HepG2 (cell line): ENCODE results near the gene AATF. TPM values are rescaled to one million over a fixed set of nuclear protein-coding genes. Genes with fewer than 3 reads are reported as not detected.

Source experiments
- ATAC-seq: fragments of 200-7000 bp; cut with Tn5 transposase; 3 replicates; pipeline ENCODE4 v1.9.1; 2020; ENCODE audit warnings: mild to moderate bottlenecking, moderate library complexity
- BruUV-seq: library from RNA; stranded (reverse); fragments of 400-500 nt; replicated peaks from 2 replicates; lab custom pipeline; 2021; lab: Mats Ljungman, UMichigan
- CTCF ChIA-PET: fragments of 300-600 bp; formaldehyde crosslinking; extraction: SDS; loops from one replicate; lab custom pipeline; 2021; ENCODE audit warnings: low total read pairs, inconsistent platforms, low intra/inter-chr PET ratio; lab: Yijun Ruan, JAX
- POLR2A ChIA-PET: fragments of 350-600 bp; sonication (Branson Sonifier 250); formaldehyde crosslinking; loops from one replicate; lab custom pipeline; 2020; ENCODE audit warnings: antibody characterized with exemption, inconsistent platforms; lab: Yijun Ruan, JAX
- DNase-seq: peaks from one replicate; pipeline ENCODE4 v3.0.0-alpha.2; 2015; ENCODE audit warnings: low spot score
- FAIRE-seq: peaks from 3 replicates; lab custom pipeline; 2011; peaks lifted over from hg19 to GRCh38; lab: Jason Lieb, UNC
- H2AFZ ChIP-seq: one replicate; pipeline ENCODE4 v1.6.1; 2011; ENCODE audit warnings: low read length, inconsistent platforms
- H3K27ac ChIP-seq: fragments of 300-600 bp; 3 replicates; pipeline ENCODE4 v1.8.0; 2011; ENCODE audit warnings: mixed run types, mild to moderate bottlenecking, mixed read lengths, low read length, inconsistent platforms; ENCODE audit not compliant: insufficient read depth; ENCODE audit errors: extremely low read length
- H3K27me3 ChIP-seq, 2 experiments: fragments of 200-600 bp in 1 of 2; 2 replicates in 1 of 2; 3 replicates in 1 of 2; pipeline versions ENCODE4 v1.6.0 to v1.8.0; 2011; ENCODE audit warnings: low read length in 2 of 2, mild to moderate bottlenecking in 2 of 2, moderate library complexity in 2 of 2, inconsistent platforms in 1 of 2; ENCODE audit not compliant: insufficient read depth in 2 of 2, control insufficient read depth in 1 of 2
- H3K36me3 ChIP-seq, 2 experiments: fragments of 200-600 bp in 1 of 2; replicated peaks in 1 of 2; 2 replicates in 1 of 2; 3 replicates in 1 of 2; pipeline versions ENCODE4 v1.5.1 to v1.8.0; 2011; ENCODE audit warnings: low read length in 2 of 2, inconsistent platforms in 1 of 2; ENCODE audit not compliant: insufficient read depth in 2 of 2, control insufficient read depth in 1 of 2
- H3K4me1 ChIP-seq: 2 replicates; pipeline ENCODE4 v1.5.1; 2012; ENCODE audit warnings: low read length, inconsistent platforms; ENCODE audit not compliant: insufficient read depth
- H3K4me2 ChIP-seq: 2 replicates; pipeline ENCODE4 v1.6.0; 2011; ENCODE audit warnings: low read depth, low read length, inconsistent platforms
- H3K4me3 ChIP-seq, 3 experiments: fragments of 200-600 bp in 1 of 3; sonication (generic), shearing (Covaris generic) in 1 of 3; replicated peaks in 1 of 3; 2 replicates each; pipeline ENCODE4 v1.5.1; 2011 to 2016; ENCODE audit warnings: low read length in 3 of 3, inconsistent platforms in 2 of 3, low read depth in 2 of 3, mild to moderate bottlenecking in 2 of 3, control low read depth in 1 of 3, mixed read lengths in 1 of 3; ENCODE audit not compliant: insufficient read depth in 1 of 3
- H3K79me2 ChIP-seq: one replicate; pipeline ENCODE4 v1.6.1; 2011; ENCODE audit warnings: low read length, inconsistent platforms; ENCODE audit not compliant: insufficient read depth
- H3K9ac ChIP-seq: 2 replicates; pipeline ENCODE4 v1.6.0; 2011; ENCODE audit warnings: mild to moderate bottlenecking, low read depth, low read length, inconsistent platforms; ENCODE audit not compliant: insufficient read depth
- H3K9me3 ChIP-seq: 2 replicates; pipeline ENCODE4 v1.5.1; 2012; ENCODE audit warnings: mild to moderate bottlenecking, low read length
- H4K20me1 ChIP-seq: 2 replicates; pipeline ENCODE4 v1.6.0; 2011; ENCODE audit warnings: inconsistent platforms, mild to moderate bottlenecking, low read length, moderate library complexity; ENCODE audit not compliant: insufficient read depth
- NFYC ChIP-seq: IDR thresholded peaks from 2 replicates; pipeline ENCODE4 v1.6.1; 2016; ENCODE audit warnings: missing genetic modification reagents, missing compliant biosample characterization
- SRSF9 ChIP-seq: fragments of 200-400 bp; formaldehyde crosslinking; IDR thresholded peaks from 2 replicates; pipeline ENCODE4 v1.6.1; 2018; ENCODE audit warnings: borderline replicate concordance, mild to moderate bottlenecking, low read depth, low read length; ENCODE audit not compliant: insufficient read depth, poor library complexity, severe bottlenecking
- ZNF138 ChIP-seq: sonication (generic); formaldehyde crosslinking; IDR thresholded peaks from 2 replicates; pipeline ENCODE4 v1.5.0; 2020; ENCODE audit warnings: mild to moderate bottlenecking, low read depth, missing genetic modification reagents
- ZNF253 ChIP-seq: sonication (generic); formaldehyde crosslinking; IDR thresholded peaks from 2 replicates; pipeline ENCODE4 v1.8.0; 2022; ENCODE audit warnings: mild to moderate bottlenecking, missing genetic modification reagents, borderline replicate concordance
- ZNF282 ChIP-seq: fragments of 450-650 bp; IDR thresholded peaks from 2 replicates; pipeline ENCODE4 v1.6.1; 2018; ENCODE audit not compliant: partially characterized antibody
- ZNF616 ChIP-seq: sonication (generic); formaldehyde crosslinking; IDR thresholded peaks from 2 replicates; pipeline ENCODE4 v1.5.0; 2020; ENCODE audit warnings: low read depth, mild to moderate bottlenecking, missing genetic modification reagents
- whole genome bisulfite sequencing: methylation state at CpG from one replicate; pipeline ENCODE4 v1.1.6; 2017; ENCODE audit warnings: low lambda C conversion rate; 5-methylcytosine and 5-hydroxymethylcytosine counted together
- in situ Hi-C: cut with HindIII; loops from 2 replicates; pipeline ENCODE4 v1.10.0; 2017; ENCODE audit warnings: low pct_unique_long_range_greater_than_20kb; ENCODE audit not compliant: extremely low pct_ligation_motif_present
- intact Hi-C: fragments of 100-400 bp; cut with micrococcal nuclease; formaldehyde crosslinking; loops from one replicate; pipeline ENCODE4 v1.10.0; 2022; ENCODE audit not compliant: unreplicated experiment
- polyA plus RNA-seq, 8 experiments: library from polyadenylated mRNA; depleted of rRNA in 3 of 8; stranded (reverse) in 7 of 8; unstranded in 1 of 8; fragments of >200 nt; fragmentation: Illumina TruSeq in 4 of 8; extraction: Trizol in 4 of 8; gene quantifications; 2 replicates each; pipeline versions ENCODE4 v1.2.1 to v1.2.3, GENCODE V29; 2011 to 2016; ENCODE audit warnings: low read depth in 4 of 8, missing spikeins in 1 of 8, mixed read lengths in 1 of 8; ENCODE audit not compliant: insufficient read depth in 1 of 8
- total RNA-seq, 5 experiments: library from RNA; depleted of rRNA; stranded (reverse); fragments of >200 nt; fragmentation: Illumina TruSeq; extraction: Trizol; gene quantifications; 2 replicates each; pipeline ENCODE4 v1.2.3, GENCODE V29; 2016; ENCODE audit warnings: low read depth in 1 of 5
- TF ChIP-seq, protein P1 (sequence below): sonication (generic); formaldehyde crosslinking; IDR thresholded peaks from 2 replicates; pipeline ENCODE4 v1.4.0; 2020; ENCODE audit warnings: missing genetic modification reagents, borderline replicate concordance
- TF ChIP-seq, protein P2 (sequence below), 2 experiments: sonication (generic) in 1 of 2; formaldehyde crosslinking in 1 of 2; IDR thresholded peaks; 2 replicates each; pipeline versions ENCODE4 v1.4.0 to v1.6.1; 2018 to 2020; ENCODE audit warnings: missing genetic modification reagents in 2 of 2, borderline replicate concordance in 1 of 2, low read depth in 1 of 2, mild to moderate bottlenecking in 1 of 2, missing biosample characterization in 1 of 2

AATF gene
- total and polyA plus RNA-seq, 2 of the 13 experiments (the other 11 are each of a cell fraction or from before 2014, with no cell fraction given) = 9.1 to 53.3 TPM

DNA sequence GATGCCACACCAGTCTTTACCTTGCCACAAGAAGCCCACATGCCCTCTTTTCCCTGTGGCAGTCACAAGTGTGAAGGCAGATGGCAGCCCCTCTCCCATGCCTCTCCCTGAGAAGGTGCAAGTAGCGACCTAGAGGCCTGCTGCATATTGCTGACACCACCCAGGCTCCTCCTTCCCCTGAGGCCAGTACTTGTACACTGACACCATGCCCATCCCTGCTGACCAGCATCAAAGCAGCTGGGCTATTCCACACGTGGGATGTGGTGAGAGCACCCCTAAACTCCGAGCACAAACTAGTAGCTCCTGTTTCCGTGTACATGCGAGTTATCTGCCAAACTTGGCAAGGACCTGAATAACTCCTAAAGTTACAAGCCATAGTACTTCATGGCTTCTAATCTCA is 149.4 kb downstream of the AATF start (continued):
- no peak for TF ChIP-seq SRSF9

DNA sequence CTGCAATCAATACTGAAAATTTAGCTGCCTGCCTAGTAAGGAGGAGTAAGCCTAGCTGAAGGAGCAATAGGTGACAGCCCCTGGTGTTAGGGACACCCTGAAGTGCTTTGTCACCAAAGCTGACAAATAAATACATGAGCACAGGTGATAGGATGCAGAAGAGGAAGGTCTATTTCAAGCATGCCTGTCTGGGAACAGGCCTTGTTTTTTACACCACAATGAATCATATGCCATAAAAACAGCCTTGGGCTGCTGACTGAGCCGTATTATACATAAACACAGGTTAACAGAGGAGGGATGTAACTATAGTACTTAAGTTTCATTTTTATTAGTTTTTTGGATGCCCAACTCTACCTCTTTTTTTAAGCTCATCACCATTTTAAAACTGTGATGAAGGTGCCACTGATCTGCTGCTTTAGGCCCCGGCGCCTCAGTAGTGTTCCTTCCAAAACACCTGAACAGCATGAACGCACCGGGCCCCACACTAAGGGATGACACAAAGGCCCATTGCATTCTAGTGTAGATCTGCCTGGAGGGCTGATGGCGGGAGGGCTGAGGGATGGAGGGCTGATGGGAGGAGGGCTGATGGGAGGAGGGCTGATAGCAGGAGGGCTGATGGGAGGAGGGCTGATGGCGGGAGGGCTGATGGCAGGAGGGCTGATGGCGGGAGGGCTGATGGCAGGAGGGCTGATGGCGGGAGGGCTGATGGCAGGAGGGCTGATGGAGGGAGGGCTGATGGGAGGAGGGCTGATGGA is 150.3 kb downstream of the AATF start:
- FAIRE-seq (no peak), DNase-seq (no peak), ATAC-seq (no peak)
- Histone ChIP-seq H3K9ac (no peak overlapping the region), H4K20me1 (no peaks in the 10 kb centered on the region), H3K9me3 (no peaks in the 10 kb centered on the region), H3K4me2 (no peak overlapping the region), H3K79me2 (no peaks in the 10 kb centered on the region), H3K27ac (no peak overlapping the region), H3K4me3 (no peak overlapping the region), H2AFZ (no peak overlapping the region), H3K36me3 (peaks cover 42 to 74% of the 10 kb centered on the region in 2 experiments), H3K27me3 (no peaks in the 10 kb centered on the region), H3K4me1 (no peaks in the 10 kb centered on the region)
- WGBS = 99% methylated on average over 9 of the region's 9 CpGs
- no TSS peak for BruUV-seq
- in situ Hi-C loops = no loop called here
- ChIA-PET CTCF (no interaction called here), POLR2A (no interaction called here)
- intact Hi-C loops = no loop called here
- TF ChIP-seq ZNF253 (CRISPR knock-in tag) (no peak), ZNF616 (CRISPR knock-in tag) (no peak), ZNF138 (CRISPR knock-in tag) (no peak), NFYC (CRISPR knock-in tag) (no peak), ZNF282 (no peak)
- TF ChIP-seq, protein P1, sequence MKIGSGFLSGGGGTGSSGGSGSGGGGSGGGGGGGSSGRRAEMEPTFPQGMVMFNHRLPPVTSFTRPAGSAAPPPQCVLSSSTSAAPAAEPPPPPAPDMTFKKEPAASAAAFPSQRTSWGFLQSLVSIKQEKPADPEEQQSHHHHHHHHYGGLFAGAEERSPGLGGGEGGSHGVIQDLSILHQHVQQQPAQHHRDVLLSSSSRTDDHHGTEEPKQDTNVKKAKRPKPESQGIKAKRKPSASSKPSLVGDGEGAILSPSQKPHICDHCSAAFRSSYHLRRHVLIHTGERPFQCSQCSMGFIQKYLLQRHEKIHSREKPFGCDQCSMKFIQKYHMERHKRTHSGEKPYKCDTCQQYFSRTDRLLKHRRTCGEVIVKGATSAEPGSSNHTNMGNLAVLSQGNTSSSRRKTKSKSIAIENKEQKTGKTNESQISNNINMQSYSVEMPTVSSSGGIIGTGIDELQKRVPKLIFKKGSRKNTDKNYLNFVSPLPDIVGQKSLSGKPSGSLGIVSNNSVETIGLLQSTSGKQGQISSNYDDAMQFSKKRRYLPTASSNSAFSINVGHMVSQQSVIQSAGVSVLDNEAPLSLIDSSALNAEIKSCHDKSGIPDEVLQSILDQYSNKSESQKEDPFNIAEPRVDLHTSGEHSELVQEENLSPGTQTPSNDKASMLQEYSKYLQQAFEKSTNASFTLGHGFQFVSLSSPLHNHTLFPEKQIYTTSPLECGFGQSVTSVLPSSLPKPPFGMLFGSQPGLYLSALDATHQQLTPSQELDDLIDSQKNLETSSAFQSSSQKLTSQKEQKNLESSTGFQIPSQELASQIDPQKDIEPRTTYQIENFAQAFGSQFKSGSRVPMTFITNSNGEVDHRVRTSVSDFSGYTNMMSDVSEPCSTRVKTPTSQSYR (CRISPR knock-in tag) = no peak
- TF ChIP-seq, protein P2, sequence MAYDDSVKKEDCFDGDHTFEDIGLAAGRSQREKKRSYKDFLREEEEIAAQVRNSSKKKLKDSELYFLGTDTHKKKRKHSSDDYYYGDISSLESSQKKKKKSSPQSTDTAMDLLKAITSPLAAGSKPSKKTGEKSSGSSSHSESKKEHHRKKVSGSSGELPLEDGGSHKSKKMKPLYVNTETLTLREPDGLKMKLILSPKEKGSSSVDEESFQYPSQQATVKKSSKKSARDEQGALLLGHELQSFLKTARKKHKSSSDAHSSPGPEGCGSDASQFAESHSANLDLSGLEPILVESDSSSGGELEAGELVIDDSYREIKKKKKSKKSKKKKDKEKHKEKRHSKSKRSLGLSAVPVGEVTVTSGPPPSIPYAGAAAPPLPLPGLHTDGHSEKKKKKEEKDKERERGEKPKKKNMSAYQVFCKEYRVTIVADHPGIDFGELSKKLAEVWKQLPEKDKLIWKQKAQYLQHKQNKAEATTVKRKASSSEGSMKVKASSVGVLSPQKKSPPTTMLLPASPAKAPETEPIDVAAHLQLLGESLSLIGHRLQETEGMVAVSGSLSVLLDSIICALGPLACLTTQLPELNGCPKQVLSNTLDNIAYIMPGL (CRISPR knock-in tag; IDR thresholded peaks at IDR 0.05; ENCODE audit: borderline replicate concordance in 1 of 2, low read depth in 1 of 2) = no peak
